ENCODE data around the gene AEN. TPM values are rescaled to one million over a fixed set of nuclear protein-coding genes. Genes with fewer than 3 reads are reported as not detected.

Gene AEN
- total RNA-seq, 1 donor from 2014 or later, result 90.6 TPM

- DNase-seq (ENCODE audit: low read depth) (no peak), FAIRE-seq (no peak)
- Histone ChIP-seq H3K27ac (ENCODE audit: low read depth, low read length) (no peak overlapping the region), H3K36me3 (ENCODE audit: insufficient read depth, low read length) (no peaks in the 10 kb centered on the region), H3K4me2 (ENCODE audit: low read length) (no peak overlapping the region), H3K79me2 (ENCODE audit: insufficient read depth, low read length) (no peaks in the 10 kb centered on the region), H3K4me1 (ENCODE audit: insufficient read depth, low read length) (peaks cover 6% of the 10 kb centered on the region), H4K20me1 (ENCODE audit: insufficient read depth, low read length) (no peaks in the 10 kb centered on the region), H3K4me3 (ENCODE audit: insufficient read depth, low read depth, low read length) (no peak overlapping the region), H3K9ac (ENCODE audit: low read length) (no peak overlapping the region), H2AFZ (ENCODE audit: low read depth, low read length) (no peak overlapping the region), H3K27me3 (ENCODE audit: insufficient read depth, low read length) (peaks cover 57% of the 10 kb centered on the region), H3K9me3 (ENCODE audit: insufficient read depth, low read depth, low read length) (no peaks in the 10 kb centered on the region)
- H3K4me1 Mint-ChIP-seq (ENCODE audit: low read depth, unreplicated experiment), result peaks cover 19% of the 10 kb centered on the region
- H3K36me3 Mint-ChIP-seq (ENCODE audit: low read depth, unreplicated experiment), result peaks cover 2% of the 10 kb centered on the region
- peaks cover 3% of the 10 kb centered on the region for H3K9me3 Mint-ChIP-seq (ENCODE audit: unreplicated experiment)
- TF ChIP-seq EZH2 (IDR thresholded peaks at IDR 0.05; ENCODE audit: insufficient read depth, low read length), result no peak
- H3K4me3 Mint-ChIP-seq (ENCODE audit: unreplicated experiment), result no peak overlapping the region
- H3K27me3 Mint-ChIP-seq (ENCODE audit: low read depth, unreplicated experiment), result peaks cover 68% of the 10 kb centered on the region
- H3K27ac Mint-ChIP-seq (ENCODE audit: unreplicated experiment), result no peak overlapping the region
These were observed 13.2 kb upstream of the AEN start for GRCh38 chr15:88607951-88608350.

DNA sequence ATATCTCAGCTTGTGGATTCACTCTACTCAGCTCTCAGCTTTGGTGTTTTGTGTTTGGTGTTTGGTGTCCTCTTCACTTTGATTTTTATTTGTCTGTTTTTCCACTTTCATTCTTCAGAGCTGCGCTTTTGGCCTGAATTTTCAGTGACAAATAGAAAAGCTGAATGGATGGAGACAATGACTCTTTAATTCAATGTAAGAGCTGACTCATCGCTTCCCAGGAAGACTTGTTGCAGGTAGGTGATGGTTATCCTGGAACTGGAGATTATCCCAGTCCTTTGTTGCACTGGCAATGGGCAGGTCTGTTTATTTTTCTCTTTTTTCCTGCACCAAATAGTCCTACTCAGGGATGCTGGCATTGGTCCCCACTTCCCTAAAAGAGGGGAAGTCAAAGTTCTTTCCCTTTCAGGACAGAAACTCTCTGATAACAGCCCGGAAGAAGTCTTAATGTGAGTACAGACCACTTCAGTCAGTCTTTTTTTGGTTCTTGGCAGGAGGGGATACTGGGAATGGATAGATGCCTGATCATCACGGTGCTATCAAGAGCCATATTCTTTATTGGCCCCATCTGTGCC lies 12.4 kb upstream of the AEN start:
- H3K9ac ChIP-seq (ENCODE audit: low read length), result no peak overlapping the region
- H3K27me3 ChIP-seq (ENCODE audit: insufficient read depth, low read length), result peaks cover 52% of the 10 kb centered on the region
- no peak for DNase-seq (ENCODE audit: low read depth)
- H3K4me1 ChIP-seq (ENCODE audit: insufficient read depth, low read length), result peaks cover 12% of the 10 kb centered on the region
- Mint-ChIP-seq H3K36me3 (ENCODE audit: low read depth, unreplicated experiment) (peaks cover 2% of the 10 kb centered on the region), H3K27me3 (ENCODE audit: low read depth, unreplicated experiment) (peaks cover 61% of the 10 kb centered on the region), H3K27ac (ENCODE audit: unreplicated experiment) (no peak overlapping the region), H3K4me1 (ENCODE audit: low read depth, unreplicated experiment) (peaks cover 25% of the 10 kb centered on the region), H3K4me3 (ENCODE audit: unreplicated experiment) (no peak overlapping the region), H3K9me3 (ENCODE audit: unreplicated experiment) (peaks cover 3% of the 10 kb centered on the region)
- H3K36me3 ChIP-seq (ENCODE audit: insufficient read depth, low read length), result no peaks in the 10 kb centered on the region
- no peak overlapping the region for H3K27ac ChIP-seq (ENCODE audit: low read depth, low read length)
- no peak for TF ChIP-seq EZH2 (IDR thresholded peaks at IDR 0.05; ENCODE audit: insufficient read depth, low read length)
- H3K4me3 ChIP-seq (ENCODE audit: insufficient read depth, low read depth, low read length), result no peak overlapping the region
- H3K4me2 ChIP-seq (ENCODE audit: low read length), result no peak overlapping the region
- no peaks in the 10 kb centered on the region for H3K79me2 ChIP-seq (ENCODE audit: insufficient read depth, low read length)
- H2AFZ ChIP-seq (ENCODE audit: low read depth, low read length), result no peak overlapping the region
- no peaks in the 10 kb centered on the region for H3K9me3 ChIP-seq (ENCODE audit: insufficient read depth, low read depth, low read length)
- FAIRE-seq, result no peak
- H4K20me1 ChIP-seq (ENCODE audit: insufficient read depth, low read length), result no peaks in the 10 kb centered on the region

DNA sequence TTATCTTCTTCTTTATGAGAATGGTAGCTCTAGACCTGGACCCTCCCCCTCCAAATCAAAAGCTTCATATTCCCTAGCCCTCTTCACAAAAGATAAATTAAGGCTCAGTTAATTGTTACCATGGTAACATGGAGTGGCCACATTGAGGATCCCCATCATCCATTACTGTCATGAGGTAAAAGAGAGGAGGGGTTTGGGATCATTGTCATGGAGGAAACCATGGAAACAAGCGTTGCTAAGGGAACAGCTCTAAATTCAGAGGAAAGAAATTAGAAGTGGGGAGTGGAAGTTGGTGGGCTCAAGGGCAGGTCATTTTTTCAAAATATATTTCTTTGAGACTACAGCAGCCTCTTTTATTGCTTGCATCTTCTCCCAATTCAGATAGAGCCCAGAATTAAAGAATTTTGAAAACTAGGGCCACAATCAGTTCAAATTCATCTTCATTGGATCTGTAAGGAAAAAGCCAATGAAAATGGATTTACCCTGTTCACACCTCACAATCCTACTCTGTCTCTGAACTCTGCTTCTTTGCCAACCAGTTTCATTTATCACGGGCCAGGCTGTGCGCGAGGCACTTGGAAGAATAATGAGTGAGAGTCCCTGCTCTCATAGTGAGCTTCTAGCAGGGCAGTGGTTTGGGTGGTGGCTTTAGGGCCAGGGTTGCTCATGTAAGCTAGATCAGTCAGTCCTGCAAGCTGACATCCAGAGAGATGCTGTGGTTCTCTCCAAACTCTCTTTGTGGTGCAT lies 11.6 kb upstream of the AEN start:
- TF ChIP-seq EZH2 (IDR thresholded peaks at IDR 0.05; ENCODE audit: insufficient read depth, low read length), result no peak
- TF ChIP-seq, protein P1, sequence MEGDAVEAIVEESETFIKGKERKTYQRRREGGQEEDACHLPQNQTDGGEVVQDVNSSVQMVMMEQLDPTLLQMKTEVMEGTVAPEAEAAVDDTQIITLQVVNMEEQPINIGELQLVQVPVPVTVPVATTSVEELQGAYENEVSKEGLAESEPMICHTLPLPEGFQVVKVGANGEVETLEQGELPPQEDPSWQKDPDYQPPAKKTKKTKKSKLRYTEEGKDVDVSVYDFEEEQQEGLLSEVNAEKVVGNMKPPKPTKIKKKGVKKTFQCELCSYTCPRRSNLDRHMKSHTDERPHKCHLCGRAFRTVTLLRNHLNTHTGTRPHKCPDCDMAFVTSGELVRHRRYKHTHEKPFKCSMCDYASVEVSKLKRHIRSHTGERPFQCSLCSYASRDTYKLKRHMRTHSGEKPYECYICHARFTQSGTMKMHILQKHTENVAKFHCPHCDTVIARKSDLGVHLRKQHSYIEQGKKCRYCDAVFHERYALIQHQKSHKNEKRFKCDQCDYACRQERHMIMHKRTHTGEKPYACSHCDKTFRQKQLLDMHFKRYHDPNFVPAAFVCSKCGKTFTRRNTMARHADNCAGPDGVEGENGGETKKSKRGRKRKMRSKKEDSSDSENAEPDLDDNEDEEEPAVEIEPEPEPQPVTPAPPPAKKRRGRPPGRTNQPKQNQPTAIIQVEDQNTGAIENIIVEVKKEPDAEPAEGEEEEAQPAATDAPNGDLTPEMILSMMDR (IDR thresholded peaks at IDR 0.05; ENCODE audit: insufficient read depth, low read depth, low read length), result no peak
- Histone ChIP-seq H2AFZ (ENCODE audit: low read depth, low read length) (no peak overlapping the region), H3K4me1 (ENCODE audit: insufficient read depth, low read length) (peaks cover 10% of the 10 kb centered on the region), H4K20me1 (ENCODE audit: insufficient read depth, low read length) (no peaks in the 10 kb centered on the region), H3K79me2 (ENCODE audit: insufficient read depth, low read length) (no peaks in the 10 kb centered on the region), H3K4me3 (ENCODE audit: insufficient read depth, low read depth, low read length) (no peak overlapping the region), H3K36me3 (ENCODE audit: insufficient read depth, low read length) (no peaks in the 10 kb centered on the region), H3K9ac (ENCODE audit: low read length) (no peak overlapping the region), H3K27me3 (ENCODE audit: insufficient read depth, low read length) (peaks cover 44% of the 10 kb centered on the region), H3K9me3 (ENCODE audit: insufficient read depth, low read depth, low read length) (no peaks in the 10 kb centered on the region), H3K27ac (ENCODE audit: low read depth, low read length) (no peak overlapping the region), H3K4me2 (ENCODE audit: low read length) (no peak overlapping the region)
- FAIRE-seq, result no peak
- H3K4me3 Mint-ChIP-seq (ENCODE audit: unreplicated experiment), result no peak overlapping the region
- H3K9me3 Mint-ChIP-seq (ENCODE audit: unreplicated experiment), result peaks cover 3% of the 10 kb centered on the region
- H3K27me3 Mint-ChIP-seq (ENCODE audit: low read depth, unreplicated experiment), result peaks cover 53% of the 10 kb centered on the region
- H3K27ac Mint-ChIP-seq (ENCODE audit: unreplicated experiment), result no peak overlapping the region
- peaks cover 27% of the 10 kb centered on the region for H3K4me1 Mint-ChIP-seq (ENCODE audit: low read depth, unreplicated experiment)
- DNase-seq (ENCODE audit: low read depth), result no peak
- H3K36me3 Mint-ChIP-seq (ENCODE audit: low read depth, unreplicated experiment), result peaks cover 2% of the 10 kb centered on the region

Measured in astrocyte (in vitro differentiated cells and primary cell).